Body of pancreas (tissue), 4 donors: ENCODE measurements around the gene ALOX15B. TPM values are rescaled to one million over a fixed set of nuclear protein-coding genes. Genes with fewer than 3 reads are reported as not detected.

Source experiments
- ATAC-seq: fragments of 150-250 bp; one replicate; pipeline ENCODE4 v1.9.1; 2016
- DNase-seq, 4 donors: peaks; one replicate each; pipeline ENCODE4 v3.0.0-alpha.2; 2019
- H3K27ac ChIP-seq, 4 donors: fragments of 200-600 bp; sonication (generic); 1 replicate in 3 of 4; 2 replicates in 1 of 4; pipeline versions ENCODE4 v1.5.1 to v1.6.1; 2016 to 2019; ENCODE audit warnings: mild to moderate bottlenecking in 1 of 4, mixed read lengths in 1 of 4, moderate library complexity in 1 of 4
- H3K27me3 ChIP-seq, 2 donors: fragments of 200-600 bp; sonication (generic); one replicate each; pipeline ENCODE4 v1.6.0; 2016; ENCODE audit warnings: mild to moderate bottlenecking in 1 of 2
- H3K36me3 ChIP-seq, 2 donors: fragments of 200-600 bp; sonication (generic); replicated peaks in 1 of 2; 2 replicates each; pipeline ENCODE4 v1.5.1; 2016; ENCODE audit warnings: low read depth in 2 of 2; ENCODE audit not compliant: insufficient read depth in 1 of 2
- H3K4me1 ChIP-seq: fragments of 200-600 bp; sonication (generic); one replicate; pipeline ENCODE4 v1.6.0; 2016
- H3K4me3 ChIP-seq, 2 donors: fragments of 200-600 bp; sonication (generic); 1 replicate in 1 of 2; 2 replicates in 1 of 2; pipeline ENCODE4 v1.5.1; 2016 to 2019
- H3K9me3 ChIP-seq, 3 donors: fragments of 200-600 bp; sonication (generic); 1 replicate in 2 of 3; 2 replicates in 1 of 3; pipeline ENCODE4 v1.5.1; 2016
- CTCF ChIP-seq, 7 experiments: fragments of 450-650 bp in 4 of 7; fragments of 200-600 bp in 3 of 7; sonication (generic) in 3 of 7; IDR thresholded peaks; one replicate each; pipeline ENCODE4 v1.5.1; 2016 to 2019; ENCODE audit warnings: antibody characterized with exemption in 7 of 7
- POLR2A ChIP-seq, 3 donors: fragments of 450-650 bp; IDR thresholded peaks; one replicate each; pipeline ENCODE4 v1.6.1; 2016; ENCODE audit warnings: antibody characterized with exemption in 3 of 3, mild to moderate bottlenecking in 2 of 3
- WGBS, 2 donors: methylation state at CpG; one replicate each; pipeline ENCODE4 v1.1.5; 2017; 5-methylcytosine and 5-hydroxymethylcytosine counted together
- intact Hi-C: fragments of 100-400 bp; cut with DNase I; formaldehyde crosslinking; loops from one replicate; pipeline ENCODE4 v1.15.1; 2023
- total RNA-seq, 2 donors: library from RNA; depleted of rRNA; stranded (reverse); fragments of >200 nt; gene quantifications; one replicate each; pipeline ENCODE4 v1.1.0, GENCODE V29; 2016

Gene ALOX15B
- total RNA-seq, 2 donors from 2014 or later: 1.3 TPM; not detected in 1

- Histone ChIP-seq H3K27me3 (no peaks in the 10 kb centered on the region), H3K36me3 (no peaks in the 10 kb centered on the region), H3K9me3 (no peaks in the 10 kb centered on the region), H3K4me3 (no peak overlapping the region), H3K4me1 (peaks cover 3% of the 10 kb centered on the region), H3K27ac (no peak overlapping the region)
- ATAC-seq (no peak), DNase-seq (no peak)
- 79 to 82% methylated on average over 27 of the region's 27 CpGs for WGBS, 2 donors
- intact Hi-C loops: no loop called here
- no peak for TF ChIP-seq CTCF (IDR thresholded peaks at IDR 0.05)
- TF ChIP-seq POLR2A (IDR thresholded peaks at IDR 0.05): no peak
These were observed 44.8 kb upstream of the ALOX15B start for GRCh38 chr17:7993972-7994589.

GRCh38 chr17:7995724-7996123, 43.1 kb upstream of the ALOX15B start:
- 83 to 100% methylated on average over 2 of the region's 2 CpGs for WGBS, 2 donors

GRCh38 chr17:7997186-7997585, 41.7 kb upstream of the ALOX15B start:
- Histone ChIP-seq H3K4me1 (no peaks in the 10 kb centered on the region), H3K4me3 (no peak overlapping the region), H3K9me3 (no peaks in the 10 kb centered on the region), H3K27me3 (no peaks in the 10 kb centered on the region), H3K27ac (no peak overlapping the region), H3K36me3 (no peaks in the 10 kb centered on the region)
- DNase-seq (peak; percentile 52 to 76 (median 58)), ATAC-seq (peak; percentile 76)
- 17 to 34% methylated on average over 5 of the region's 5 CpGs for WGBS, 2 donors
- no peak for TF ChIP-seq POLR2A (IDR thresholded peaks at IDR 0.05)
- TF ChIP-seq CTCF (IDR thresholded peaks at IDR 0.05): peak; percentile 25 to 51 (median 37)
- intact Hi-C loops: no loop called here

More at GRCh38 chr17:7995724-7996123, 43.1 kb upstream of the ALOX15B start:
- intact Hi-C loops: no loop called here
- DNase-seq (no peak), ATAC-seq (no peak)
- Histone ChIP-seq H3K4me1 (no peaks in the 10 kb centered on the region), H3K27ac (no peak overlapping the region), H3K27me3 (no peaks in the 10 kb centered on the region), H3K9me3 (no peaks in the 10 kb centered on the region), H3K4me3 (no peak overlapping the region), H3K36me3 (no peaks in the 10 kb centered on the region)
- no peak for TF ChIP-seq POLR2A (IDR thresholded peaks at IDR 0.05)
- no peak for TF ChIP-seq CTCF (IDR thresholded peaks at IDR 0.05)

- Histone ChIP-seq H3K27ac (no peak within 1 kb of the TSS), H3K9me3 (no peaks in the 10 kb centered on the region), H3K36me3 (no peaks in the 10 kb centered on the region), H3K4me1 (peaks cover 11% of the 10 kb centered on the region), H3K27me3 (peaks cover 0 to 24% of the 10 kb centered on the region in 2 donors), H3K4me3 (no peak within 1 kb of the TSS)
- no peak for DNase-seq
- TF ChIP-seq POLR2A (IDR thresholded peaks at IDR 0.05) (no peak), CTCF (IDR thresholded peaks at IDR 0.05) (no peak)
- intact Hi-C loops: no loop called here
- no peak for ATAC-seq
- 30 to 55% methylated on average over 15 of the region's 18 CpGs for WGBS, 2 donors
These were observed 36.7 kb upstream of the ALOX15B start, which contains the start of gene GUCY2D for GRCh38 chr17:8001976-8002720. TSS of gene GUCY2D (plus strand) at chr17:8002615. CDS start at chr17:8003048, 433 bp downstream.
